ENCODE measurements around the gene MCOLN1. TPM values are rescaled to one million over a fixed set of nuclear protein-coding genes. Genes with fewer than 3 reads are reported as not detected.

MCOLN1 gene
- polyA plus RNA-seq, 1 of the 3 experiments (the other 2 are of a cell fraction) = 28.4 TPM

- TF ChIP-seq, protein P1, sequence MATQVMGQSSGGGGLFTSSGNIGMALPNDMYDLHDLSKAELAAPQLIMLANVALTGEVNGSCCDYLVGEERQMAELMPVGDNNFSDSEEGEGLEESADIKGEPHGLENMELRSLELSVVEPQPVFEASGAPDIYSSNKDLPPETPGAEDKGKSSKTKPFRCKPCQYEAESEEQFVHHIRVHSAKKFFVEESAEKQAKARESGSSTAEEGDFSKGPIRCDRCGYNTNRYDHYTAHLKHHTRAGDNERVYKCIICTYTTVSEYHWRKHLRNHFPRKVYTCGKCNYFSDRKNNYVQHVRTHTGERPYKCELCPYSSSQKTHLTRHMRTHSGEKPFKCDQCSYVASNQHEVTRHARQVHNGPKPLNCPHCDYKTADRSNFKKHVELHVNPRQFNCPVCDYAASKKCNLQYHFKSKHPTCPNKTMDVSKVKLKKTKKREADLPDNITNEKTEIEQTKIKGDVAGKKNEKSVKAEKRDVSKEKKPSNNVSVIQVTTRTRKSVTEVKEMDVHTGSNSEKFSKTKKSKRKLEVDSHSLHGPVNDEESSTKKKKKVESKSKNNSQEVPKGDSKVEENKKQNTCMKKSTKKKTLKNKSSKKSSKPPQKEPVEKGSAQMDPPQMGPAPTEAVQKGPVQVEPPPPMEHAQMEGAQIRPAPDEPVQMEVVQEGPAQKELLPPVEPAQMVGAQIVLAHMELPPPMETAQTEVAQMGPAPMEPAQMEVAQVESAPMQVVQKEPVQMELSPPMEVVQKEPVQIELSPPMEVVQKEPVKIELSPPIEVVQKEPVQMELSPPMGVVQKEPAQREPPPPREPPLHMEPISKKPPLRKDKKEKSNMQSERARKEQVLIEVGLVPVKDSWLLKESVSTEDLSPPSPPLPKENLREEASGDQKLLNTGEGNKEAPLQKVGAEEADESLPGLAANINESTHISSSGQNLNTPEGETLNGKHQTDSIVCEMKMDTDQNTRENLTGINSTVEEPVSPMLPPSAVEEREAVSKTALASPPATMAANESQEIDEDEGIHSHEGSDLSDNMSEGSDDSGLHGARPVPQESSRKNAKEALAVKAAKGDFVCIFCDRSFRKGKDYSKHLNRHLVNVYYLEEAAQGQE (IDR thresholded peaks at IDR 0.05; ENCODE audit: low read depth, low read length) = no peak
- TF ChIP-seq RFX5 (IDR thresholded peaks at IDR 0.05; ENCODE audit: low read length) (no peak), CHD2 (IDR thresholded peaks at IDR 0.05; ENCODE audit: low read length, partially characterized antibody) (no peak), TAF1 (IDR thresholded peaks at IDR 0.05; ENCODE audit: borderline replicate concordance, low read depth, low read length) (no peak)
- TF ChIP-seq, protein P2, sequence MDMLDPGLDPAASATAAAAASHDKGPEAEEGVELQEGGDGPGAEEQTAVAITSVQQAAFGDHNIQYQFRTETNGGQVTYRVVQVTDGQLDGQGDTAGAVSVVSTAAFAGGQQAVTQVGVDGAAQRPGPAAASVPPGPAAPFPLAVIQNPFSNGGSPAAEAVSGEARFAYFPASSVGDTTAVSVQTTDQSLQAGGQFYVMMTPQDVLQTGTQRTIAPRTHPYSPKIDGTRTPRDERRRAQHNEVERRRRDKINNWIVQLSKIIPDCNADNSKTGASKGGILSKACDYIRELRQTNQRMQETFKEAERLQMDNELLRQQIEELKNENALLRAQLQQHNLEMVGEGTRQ (IDR thresholded peaks at IDR 0.05; ENCODE audit: borderline replicate concordance, low read depth, low read length) = no peak
Observed at GRCh38 chr19:7545300-7545699, 22.9 kb downstream of the MCOLN1 start (continued).

- no peaks in the 10 kb centered on the region for H4K20me1 ChIP-seq (ENCODE audit: insufficient read depth)
- H3K4me1 ChIP-seq (ENCODE audit: control insufficient read depth in 1 of 2, insufficient read depth in 2 of 2, low read depth in 1 of 2, low read length in 1 of 2) = no peaks in the 10 kb centered on the region; a peak in 1 of 4 replicates
- ChIA-PET CTCF (interaction anchor here (1.2 to 1.7 kb wide), 2 partner anchors 22 to 192 kb away, joined by 3 to 6 read pairs; no protein-coding TSS in a partner anchor), POLR2A (no interaction called here)
- no peaks in the 10 kb centered on the region for H3K27me3 ChIP-seq (ENCODE audit: insufficient read depth)
- WGBS (ENCODE audit: low lambda C conversion rate) = 92% methylated on average over 1 of the region's 1 CpG
- H3K79me2 ChIP-seq (ENCODE audit: insufficient read depth) = no peaks in the 10 kb centered on the region
- H3F3A ChIP-seq (replicated peaks; ENCODE audit: insufficient read depth) = no peaks in the 10 kb centered on the region
- H3K27ac ChIP-seq (ENCODE audit: low read depth in 2 of 2, low read length in 1 of 2) = no peak overlapping the region
- H2AFZ ChIP-seq (ENCODE audit: low read depth) = no peak overlapping the region
- H3K4me3 ChIP-seq (ENCODE audit: low read depth in 2 of 2, low read length in 1 of 2) = no peak overlapping the region
- TF ChIP-seq GATA2 (CRISPR knock-in tag; IDR thresholded peaks at IDR 0.05) (no peak), RCOR1 (IDR thresholded peaks at IDR 0.05; ENCODE audit: low read length) (no peak), RFX5 (IDR thresholded peaks at IDR 0.05; ENCODE audit: low read length) (no peak), FOXJ3 (CRISPR knock-in tag; IDR thresholded peaks at IDR 0.05) (no peak)
- no peak for DNase-seq
- H3K9ac ChIP-seq = no peak overlapping the region
- no peak overlapping the region for H3K4me2 ChIP-seq
- peaks cover 5 to 26% of the 10 kb centered on the region in 2 experiments for H3K36me3 ChIP-seq (replicated peaks in 1 of 2; ENCODE audit: control insufficient read depth in 1 of 2, insufficient read depth in 2 of 2, low read length in 1 of 2)
- no peaks in the 10 kb centered on the region for H3K9me3 ChIP-seq
- no peaks in the 10 kb centered on the region for H3K9me2 ChIP-seq
Observed at GRCh38 chr19:7545904-7546303, 23.5 kb downstream of the MCOLN1 start.

- H3K4me2 ChIP-seq = no peak overlapping the region
- no peaks in the 10 kb centered on the region for H3K27me3 ChIP-seq (ENCODE audit: insufficient read depth)
- H3K27ac ChIP-seq (ENCODE audit: low read depth in 2 of 2, low read length in 1 of 2) = no peak overlapping the region
- no peaks in the 10 kb centered on the region for H3K9me3 ChIP-seq
- peaks cover 11 to 17% of the 10 kb centered on the region in 2 experiments for H3K36me3 ChIP-seq (replicated peaks in 1 of 2; ENCODE audit: control insufficient read depth in 1 of 2, insufficient read depth in 2 of 2, low read length in 1 of 2)
- H2AFZ ChIP-seq (ENCODE audit: low read depth) = no peak overlapping the region
- ChIA-PET CTCF (interaction anchor here (1.2 to 1.7 kb wide), 3 partner anchors 21 to 193 kb away, joined by 3 to 6 read pairs (median 6); no protein-coding TSS in a partner anchor), POLR2A (no interaction called here)
- no peaks in the 10 kb centered on the region for H3F3A ChIP-seq (replicated peaks; ENCODE audit: insufficient read depth)
- TF ChIP-seq JUND (IDR thresholded peaks at IDR 0.05) (no peak), USF1 (IDR thresholded peaks at IDR 0.05; ENCODE audit: borderline replicate concordance, low read depth) (no peak), FOXJ3 (CRISPR knock-in tag; IDR thresholded peaks at IDR 0.05) (no peak)
- 95% methylated on average over 3 of the region's 3 CpGs for WGBS (ENCODE audit: low lambda C conversion rate)
- H3K9ac ChIP-seq = no peak overlapping the region
- no peaks in the 10 kb centered on the region for H3K9me2 ChIP-seq
- H3K79me2 ChIP-seq (ENCODE audit: insufficient read depth) = no peaks in the 10 kb centered on the region
- no peak for DNase-seq
- no peak overlapping the region for H3K4me3 ChIP-seq (ENCODE audit: low read depth in 2 of 2, low read length in 1 of 2)
- H3K4me1 ChIP-seq (ENCODE audit: control insufficient read depth in 1 of 2, insufficient read depth in 2 of 2, low read depth in 1 of 2, low read length in 1 of 2) = no peaks in the 10 kb centered on the region; a peak in 1 of 4 replicates
- no peaks in the 10 kb centered on the region for H4K20me1 ChIP-seq (ENCODE audit: insufficient read depth)
Observed at GRCh38 chr19:7547159-7547558, 24.7 kb downstream of the MCOLN1 start.

Data from SK-N-SH (cell line).